Right cardiac atrium (tissue), 5 donors: ENCODE measurements around the gene TRIO. TPM values are rescaled to one million over a fixed set of nuclear protein-coding genes. Genes with fewer than 3 reads are reported as not detected.

ENCODE experiments used
- polyA plus RNA-seq: library from polyadenylated mRNA; stranded (reverse); fragments of 200-250 nt; gene quantifications from one replicate; pipeline ENCODE4 v1.2.3, GENCODE V29; 2013
- total RNA-seq, 4 donors: library from RNA; stranded (reverse); fragmentation: NEBNext Ultra II Directional; extraction: Animal tissue kit (Norgen Biotek cat#: 25700); gene quantifications; one replicate each; pipeline ENCODE4 v1.2.1, GENCODE V29; 2021
- donor health status: healthy with polysubstance abuse.
- donor health status: DM: no; HTN: yes; CAD: no.
- donor health status: DM: no; HTN: no; CAD: no.
- donor health status: DM: no; HTN: yes; CAD: no; lungs with severe emphysema.
- donor health status: DM: yes; HTN: yes; CAD: no.

Gene TRIO
- total and polyA plus RNA-seq, 5 donors = 31.3 to 66.0 (median 54.1) TPM

Other genes with a start within 250 kb of the TRIO start
- gene DNAH5, start 198.7 kb upstream of the TRIO start, total RNA-seq = under 1 TPM; 0.06 to 0.61 (median 0.19) TPM
- gene DNAH5, start 198.7 kb upstream of the TRIO start, polyA plus RNA-seq = 0.02 TPM